HCT116 (cell line): ENCODE results near the gene COL8A2. TPM values are rescaled to one million over a fixed set of nuclear protein-coding genes. Genes with fewer than 3 reads are reported as not detected.

Source experiments
- ATAC-seq: fragments of 200-7000 bp; cut with Tn5 transposase; 2 replicates; pipeline ENCODE4 v1.9.1; 2020; ENCODE audit warnings: mild to moderate bottlenecking, moderate library complexity
- BruUV-seq: library from RNA; stranded (reverse); fragments of 400-500 nt; replicated peaks from 2 replicates; lab custom pipeline; 2021; lab: Mats Ljungman, UMichigan
- CTCF ChIA-PET: fragments of 300-600 bp; sonication (Branson Sonifier 250); formaldehyde crosslinking; loops from one replicate; lab custom pipeline; 2021; ENCODE audit warnings: antibody characterized with exemption; lab: Charles Lee
- POLR2A ChIA-PET: fragments of 300-600, 350-600 bp; sonication (Branson Sonifier 250); formaldehyde crosslinking; loops from one replicate; lab custom pipeline; 2021; ENCODE audit warnings: antibody characterized with exemption; lab: Charles Lee
- RAD21 ChIA-PET, 2 experiments: fragments of 300-600 bp; sonication (Branson Sonifier 250); formaldehyde crosslinking; loops; one replicate each; lab custom pipeline; 2023; ENCODE audit warnings: low total read pairs in 2 of 2; ENCODE audit not compliant: uncharacterized antibody in 2 of 2, unreplicated experiment in 2 of 2, low non-redundant PET in 1 of 2; lab: Charles Lee
- DNase-seq: peaks from one replicate; pipeline ENCODE4 v3.0.0-alpha.2; 2010; ENCODE audit warnings: low read depth, low spot score
- H2AFZ ChIP-seq: fragments of 200-600 bp; shearing (Covaris generic), sonication (generic); 2 replicates; pipeline ENCODE4 v1.6.1; 2017; ENCODE audit warnings: low read depth, mixed run types, mixed read lengths, antibody characterized with exemption, low read length; ENCODE audit not compliant: poor library complexity, severe bottlenecking
- H3K27ac ChIP-seq: 2 replicates; pipeline ENCODE4 v1.5.1; 2012; ENCODE audit warnings: low read depth, low read length
- H3K27me3 ChIP-seq: fragments of 200-600 bp; sonication (generic); 2 replicates; pipeline ENCODE4 v1.6.1; 2016; ENCODE audit warnings: mixed run types, low read length, mixed read lengths; ENCODE audit not compliant: insufficient read depth
- H3K36me3 ChIP-seq, 2 experiments: fragments of 200-500 bp in 1 of 2; fragments of 200-600 bp in 1 of 2; sonication (Bioruptor generic) in 1 of 2; sonication (generic) in 1 of 2; 2 replicates each; pipeline versions ENCODE4 v1.5.1 to v1.6.1; 2014 to 2016; ENCODE audit warnings: low read length in 2 of 2, inconsistent platforms in 1 of 2, mixed read lengths in 1 of 2, mixed run types in 1 of 2; ENCODE audit not compliant: insufficient read depth in 2 of 2, control insufficient read depth in 1 of 2
- H3K4me1 ChIP-seq, 2 experiments: fragments of 200-600 bp in 1 of 2; sonication (generic) in 1 of 2; 2 replicates each; pipeline versions ENCODE4 v1.5.1 to v1.6.1; 2012 to 2017; ENCODE audit warnings: low read length in 2 of 2, inconsistent platforms in 1 of 2, mild to moderate bottlenecking in 1 of 2, mixed read lengths in 1 of 2, mixed run types in 1 of 2, moderate library complexity in 1 of 2; ENCODE audit not compliant: insufficient read depth in 2 of 2, control insufficient read depth in 1 of 2
- H3K4me2 ChIP-seq: fragments of 200-600 bp; sonication (generic); 2 replicates; pipeline ENCODE4 v1.6.1; 2017; ENCODE audit warnings: mixed run types, low read length, mixed read lengths
- H3K4me3 ChIP-seq, 2 experiments: fragments of 200-600 bp in 1 of 2; sonication (generic) in 1 of 2; replicated peaks in 1 of 2; 2 replicates each; pipeline ENCODE4 v1.5.1; 2011 to 2016; ENCODE audit warnings: low read length in 2 of 2, control low read depth in 1 of 2, low read depth in 1 of 2, mild to moderate bottlenecking in 1 of 2, mixed read lengths in 1 of 2, mixed run types in 1 of 2
- H3K79me2 ChIP-seq: fragments of 200-600 bp; sonication (generic); 2 replicates; pipeline ENCODE4 v1.6.1; 2017; ENCODE audit warnings: mild to moderate bottlenecking, mixed run types, low read length, moderate library complexity, mixed read lengths; ENCODE audit not compliant: insufficient read depth
- H3K9ac ChIP-seq: fragments of 200-600 bp; sonication (generic); 2 replicates; pipeline ENCODE4 v1.6.1; 2016; ENCODE audit warnings: low read length, mixed read lengths
- H3K9me2 ChIP-seq: fragments of 200-600 bp; sonication (generic), shearing (Covaris generic); 2 replicates; pipeline ENCODE4 v1.6.1; 2017; ENCODE audit warnings: mixed run types, mild to moderate bottlenecking, moderate library complexity; ENCODE audit not compliant: insufficient read depth
- H3K9me3 ChIP-seq, 2 experiments: fragments of 200-500 bp in 1 of 2; fragments of 200-600 bp in 1 of 2; sonication (Bioruptor generic) in 1 of 2; sonication (generic) in 1 of 2; 2 replicates each; pipeline ENCODE4 v1.6.1; 2014 to 2017; ENCODE audit warnings: low read length in 2 of 2, mixed read lengths in 2 of 2, inconsistent platforms in 1 of 2, low read depth in 1 of 2, mild to moderate bottlenecking in 1 of 2, mixed run types in 1 of 2, moderate library complexity in 1 of 2; ENCODE audit not compliant: control insufficient read depth in 1 of 2, insufficient read depth in 1 of 2
- H4K20me1 ChIP-seq: fragments of 200-600 bp; sonication (generic), shearing (Covaris generic); 2 replicates; pipeline ENCODE4 v1.6.1; 2017; ENCODE audit warnings: mixed run types, mild to moderate bottlenecking, moderate library complexity; ENCODE audit not compliant: insufficient read depth
- CBX3 ChIP-seq: IDR thresholded peaks from 2 replicates; pipeline ENCODE4 v1.6.1; 2012; ENCODE audit warnings: low read depth
- CEBPB ChIP-seq: IDR thresholded peaks from 2 replicates; pipeline ENCODE4 v1.6.1; 2012; ENCODE audit warnings: low read depth
- CTCF ChIP-seq, 3 experiments: fragments of 200-600 bp in 1 of 3; sonication (generic) in 1 of 3; IDR thresholded peaks in 2 of 3; conservative IDR thresholded peaks in 1 of 3; 2 replicates each; pipeline ENCODE4 v1.5.1; 2012 to 2017; ENCODE audit warnings: low read depth in 2 of 3, low read length in 2 of 3, antibody characterized with exemption in 1 of 3, borderline replicate concordance in 1 of 3, control low read depth in 1 of 3, mild to moderate bottlenecking in 1 of 3, mixed read lengths in 1 of 3, mixed run types in 1 of 3, moderate library complexity in 1 of 3; ENCODE audit not compliant: insufficient read depth in 1 of 3
- EGR1 ChIP-seq: IDR thresholded peaks from 2 replicates; pipeline ENCODE4 v1.6.1; 2012; ENCODE audit warnings: low read depth
- FOSL1 ChIP-seq: IDR thresholded peaks from 2 replicates; pipeline ENCODE4 v1.6.1; 2012; ENCODE audit warnings: low read depth
- JUND ChIP-seq: IDR thresholded peaks from 2 replicates; pipeline ENCODE4 v1.6.1; 2012
- MAX ChIP-seq: IDR thresholded peaks from 2 replicates; pipeline ENCODE4 v1.6.1; 2012
- POLR2A ChIP-seq: IDR thresholded peaks from 2 replicates; pipeline ENCODE4 v1.7.0; 2011; ENCODE audit warnings: borderline replicate concordance; ENCODE audit not compliant: insufficient read depth, insufficient read length; ENCODE audit errors: extremely low read depth
- POLR2AphosphoS5 ChIP-seq: IDR thresholded peaks from 2 replicates; pipeline ENCODE4 v1.6.1; 2011; ENCODE audit warnings: mild to moderate bottlenecking, low read depth, low read length, moderate library complexity
- REST ChIP-seq: IDR thresholded peaks from 2 replicates; pipeline ENCODE4 v1.6.1; 2012; ENCODE audit warnings: low read depth
- SRF ChIP-seq: IDR thresholded peaks from 2 replicates; pipeline ENCODE4 v1.6.1; 2012; ENCODE audit warnings: low read depth
- ZBTB33 ChIP-seq: IDR thresholded peaks from 2 replicates; pipeline ENCODE4 v1.6.1; 2011; ENCODE audit warnings: mild to moderate bottlenecking, low read length, moderate library complexity; ENCODE audit not compliant: insufficient replicate concordance; ENCODE audit errors: extremely low read depth
- ZFX ChIP-seq: fragments of 450-650 bp; IDR thresholded peaks from 2 replicates; pipeline ENCODE4 v1.6.1; 2017
- intact Hi-C: fragments of 100-400 bp; cut with micrococcal nuclease; formaldehyde crosslinking; loops from 2 replicates; pipeline ENCODE4 v1.10.0; 2022
- total RNA-seq: library from RNA; stranded (reverse); gene quantifications from one replicate; pipeline ENCODE4 v1.2.1, GENCODE V29; 2021; ENCODE audit not compliant: unreplicated experiment

COL8A2 gene
- total RNA-seq, 1 experiment from 2014 or later, result 0.05 TPM

- intact Hi-C loops, result loop anchor here (10.0 kb wide), 1 partner anchor 229 kb away; the partner anchor contains the start of gene STK40
- Histone ChIP-seq H4K20me1 (no peaks in the 10 kb centered on the region), H3K4me3 (peak within 1 kb of the TSS; percentile 84 to 88), H2AFZ (peak within 1 kb of the TSS; percentile 61), H3K4me1 (peaks cover 28 to 56% of the 10 kb centered on the region in 2 experiments), H3K79me2 (peaks cover 45% of the 10 kb centered on the region), H3K4me2 (peak within 1 kb of the TSS; percentile 94), H3K9ac (peak within 1 kb of the TSS; percentile 97), H3K27ac (peak within 1 kb of the TSS; percentile 97), H3K36me3 (no peaks in the 10 kb centered on the region), H3K27me3 (no peaks in the 10 kb centered on the region), H3K9me3 (no peaks in the 10 kb centered on the region), H3K9me2 (no peaks in the 10 kb centered on the region)
- ATAC-seq, result peak; percentile 81
- CTCF ChIA-PET, result interaction anchor here (2.1 kb wide), 1 partner anchor 130 kb away, joined by 5 read pairs; no protein-coding TSS in a partner anchor
- POLR2A ChIA-PET, result interaction anchor here (0.8 kb wide), 1 partner anchor 9 kb away, joined by 3 read pairs; no protein-coding TSS in a partner anchor
- no peak for DNase-seq
- RAD21 ChIA-PET, result interaction anchor here in 1 of 2 experiments (0.7 kb wide), 1 partner anchor 144 kb away, joined by 5 read pairs; no protein-coding TSS in a partner anchor
- TF ChIP-seq ZFX, result peak; percentile 82
- TF ChIP-seq POLR2A, result peak; percentile 44
- TF ChIP-seq CEBPB, result no peak
- no peak for TF ChIP-seq MAX
- TF ChIP-seq ZBTB33, result no peak
- no peak for TF ChIP-seq FOSL1
- no peak for TF ChIP-seq EGR1
- TF ChIP-seq REST, result no peak
- TF ChIP-seq CBX3, result no peak
- TF ChIP-seq JUND, result no peak
- no peak for TF ChIP-seq SRF
- TF ChIP-seq CTCF (IDR thresholded peaks at IDR 0.05 in 2 of 3, conservative IDR thresholded peaks at IDR 0.05 in 1 of 3; ENCODE audit: borderline replicate concordance in 1 of 3, insufficient read depth in 1 of 3, low read depth in 2 of 3, low read length in 2 of 3), result no peak
- TF ChIP-seq POLR2AphosphoS5, result peak; percentile 84
- TSS peak; percentile 92 for BruUV-seq
Observed at GRCh38 chr1:36155408-36156328, 30.6 kb upstream of the COL8A2 start, which contains the start of gene MAP7D1. MAP7D1 (plus strand) TSS chr1:36156160; CDS start chr1:36156418, 258 bp downstream.
